SH-SY5Y (cell line): ENCODE results near the gene CDR2.

ENCODE experiments used
- GATA2 ChIP-seq: IDR thresholded peaks from 2 replicates; pipeline ENCODE4 v1.6.1; 2011; ENCODE audit warnings: mild to moderate bottlenecking, low read depth, low read length
- GATA3 ChIP-seq: IDR thresholded peaks from 2 replicates; pipeline ENCODE4 v1.6.1; 2011; ENCODE audit warnings: low read depth, mild to moderate bottlenecking, low read length, moderate library complexity

- TF ChIP-seq GATA2 (no peak), GATA3 (no peak)
Observed at GRCh38 chr16:22320572-22321339, 53.7 kb downstream of the CDR2 start.
